Measurements from ENCODE around the gene TFIP11. TPM values are rescaled to one million over a fixed set of nuclear protein-coding genes. Genes with fewer than 3 reads are reported as not detected.
A peak's percentile ranks its signal among the peaks of the same experiment; 100 is the strongest.

The TFIP11 gene
- total RNA-seq, 4 donors from 2014 or later, result 6.1 to 32.5 (median 18.1) TPM

DNA sequence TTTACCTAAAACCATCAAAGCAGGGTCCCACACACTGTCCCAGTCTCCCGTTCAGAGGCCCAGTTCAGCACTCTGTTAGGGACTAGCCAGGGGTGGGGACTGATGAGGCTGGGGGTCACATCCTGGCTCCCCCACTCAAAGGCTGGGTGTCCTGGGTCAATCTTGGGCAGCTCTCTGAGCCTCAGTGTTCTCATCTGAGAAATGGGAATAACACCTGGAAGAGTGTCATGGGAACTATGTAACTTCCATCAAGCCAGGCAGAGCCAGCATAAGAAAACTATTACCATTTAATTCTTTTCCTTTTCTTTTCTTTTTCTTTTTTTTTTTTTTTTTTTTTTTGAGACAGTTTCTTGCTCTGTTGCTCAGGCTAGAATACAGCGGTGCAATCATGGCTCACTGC, 39.3 kb upstream of the TFIP11 start:
- H3K4me1 ChIP-seq, result no peaks in the 10 kb centered on the region
- DNase-seq, result no peak
- TF ChIP-seq, protein P1, sequence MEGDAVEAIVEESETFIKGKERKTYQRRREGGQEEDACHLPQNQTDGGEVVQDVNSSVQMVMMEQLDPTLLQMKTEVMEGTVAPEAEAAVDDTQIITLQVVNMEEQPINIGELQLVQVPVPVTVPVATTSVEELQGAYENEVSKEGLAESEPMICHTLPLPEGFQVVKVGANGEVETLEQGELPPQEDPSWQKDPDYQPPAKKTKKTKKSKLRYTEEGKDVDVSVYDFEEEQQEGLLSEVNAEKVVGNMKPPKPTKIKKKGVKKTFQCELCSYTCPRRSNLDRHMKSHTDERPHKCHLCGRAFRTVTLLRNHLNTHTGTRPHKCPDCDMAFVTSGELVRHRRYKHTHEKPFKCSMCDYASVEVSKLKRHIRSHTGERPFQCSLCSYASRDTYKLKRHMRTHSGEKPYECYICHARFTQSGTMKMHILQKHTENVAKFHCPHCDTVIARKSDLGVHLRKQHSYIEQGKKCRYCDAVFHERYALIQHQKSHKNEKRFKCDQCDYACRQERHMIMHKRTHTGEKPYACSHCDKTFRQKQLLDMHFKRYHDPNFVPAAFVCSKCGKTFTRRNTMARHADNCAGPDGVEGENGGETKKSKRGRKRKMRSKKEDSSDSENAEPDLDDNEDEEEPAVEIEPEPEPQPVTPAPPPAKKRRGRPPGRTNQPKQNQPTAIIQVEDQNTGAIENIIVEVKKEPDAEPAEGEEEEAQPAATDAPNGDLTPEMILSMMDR (IDR thresholded peaks at IDR 0.05), result no peak
- TF ChIP-seq POLR2A (IDR thresholded peaks at IDR 0.05), result no peak
- no peak overlapping the region for H3K27ac ChIP-seq
- H3K4me3 ChIP-seq, result no peak overlapping the region
- H3K27me3 ChIP-seq, result no peaks in the 10 kb centered on the region
- no peaks in the 10 kb centered on the region for H3K36me3 ChIP-seq
- no peaks in the 10 kb centered on the region for H3K9me3 ChIP-seq
- intact Hi-C loops (cut with DNase I; ENCODE audit: low total_unique reads), result no loop called here

DNA sequence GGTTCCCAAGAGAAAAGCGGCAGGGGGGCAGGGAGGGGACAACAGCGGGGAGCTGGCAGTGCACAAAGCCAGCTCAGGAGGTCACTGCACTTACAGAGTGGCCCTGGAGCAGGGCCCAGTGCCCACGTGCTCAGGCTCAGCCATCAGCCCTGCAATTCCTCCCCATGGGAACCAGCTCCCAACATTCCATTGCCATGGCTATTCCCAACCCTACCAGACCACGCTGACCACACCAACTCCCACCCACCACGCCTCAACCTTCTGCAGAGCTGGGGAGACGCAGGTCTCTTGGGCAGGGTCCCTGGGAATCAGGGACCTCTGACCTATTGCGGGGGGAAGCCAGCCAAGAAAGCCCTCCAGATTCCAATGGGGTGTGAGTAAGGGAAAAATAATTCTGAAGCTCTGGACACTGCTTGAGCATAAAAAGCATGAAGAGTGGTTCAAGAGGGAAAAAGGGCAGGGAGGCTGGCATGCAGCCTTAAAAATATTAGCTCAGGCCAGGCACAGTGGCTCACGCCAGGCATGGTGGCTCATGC, 38.3 kb upstream of the TFIP11 start:
- intact Hi-C loops (cut with DNase I; ENCODE audit: low total_unique reads), result no loop called here
- Histone ChIP-seq H3K9me3 (no peaks in the 10 kb centered on the region), H3K4me1 (no peaks in the 10 kb centered on the region), H3K27ac (no peak overlapping the region), H3K36me3 (no peaks in the 10 kb centered on the region), H3K27me3 (no peaks in the 10 kb centered on the region), H3K4me3 (no peak overlapping the region)
- TF ChIP-seq POLR2A (IDR thresholded peaks at IDR 0.05), result no peak
- TF ChIP-seq, protein P1 (IDR thresholded peaks at IDR 0.05), result no peak
- peak in 1 of 2 donors; percentile 19 for DNase-seq

DNA sequence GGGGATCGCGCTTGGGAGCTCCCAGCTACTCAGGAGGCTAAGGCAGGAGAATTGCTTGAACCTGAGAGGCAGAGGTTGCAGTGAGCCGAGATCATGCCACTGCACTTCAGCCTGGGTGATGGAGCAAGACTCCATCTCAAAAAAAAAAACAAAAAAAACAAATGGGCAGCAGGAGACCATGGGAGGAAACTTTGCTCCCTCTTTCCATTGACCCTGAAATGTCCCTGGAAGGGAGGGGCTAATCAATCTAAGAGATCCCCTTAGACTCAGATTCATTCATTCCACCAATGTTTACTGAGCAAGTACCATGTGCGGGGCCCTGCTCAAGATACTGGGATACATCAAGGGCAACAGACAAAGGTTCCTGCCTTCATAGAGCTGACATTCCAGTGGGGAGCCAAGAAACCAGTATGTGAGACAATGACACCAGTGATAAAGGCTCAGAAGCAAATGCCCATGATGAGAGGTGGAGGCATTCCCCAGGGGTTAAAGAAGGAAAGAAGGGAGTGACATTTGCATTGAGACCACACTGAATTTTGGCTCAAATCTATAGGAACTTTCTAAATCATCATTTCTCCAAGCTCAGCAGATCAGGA, 37.7 kb upstream of the TFIP11 start:
- H3K4me3 ChIP-seq, result no peak overlapping the region
- H3K36me3 ChIP-seq, result no peaks in the 10 kb centered on the region
- no peak overlapping the region for H3K27ac ChIP-seq
- H3K27me3 ChIP-seq, result no peaks in the 10 kb centered on the region
- no peaks in the 10 kb centered on the region for H3K4me1 ChIP-seq
- no peak for DNase-seq
- no peak for TF ChIP-seq POLR2A (IDR thresholded peaks at IDR 0.05)
- TF ChIP-seq, protein P1 (IDR thresholded peaks at IDR 0.05), result no peak
- intact Hi-C loops (cut with DNase I; ENCODE audit: low total_unique reads), result no loop called here
- no peaks in the 10 kb centered on the region for H3K9me3 ChIP-seq

DNA sequence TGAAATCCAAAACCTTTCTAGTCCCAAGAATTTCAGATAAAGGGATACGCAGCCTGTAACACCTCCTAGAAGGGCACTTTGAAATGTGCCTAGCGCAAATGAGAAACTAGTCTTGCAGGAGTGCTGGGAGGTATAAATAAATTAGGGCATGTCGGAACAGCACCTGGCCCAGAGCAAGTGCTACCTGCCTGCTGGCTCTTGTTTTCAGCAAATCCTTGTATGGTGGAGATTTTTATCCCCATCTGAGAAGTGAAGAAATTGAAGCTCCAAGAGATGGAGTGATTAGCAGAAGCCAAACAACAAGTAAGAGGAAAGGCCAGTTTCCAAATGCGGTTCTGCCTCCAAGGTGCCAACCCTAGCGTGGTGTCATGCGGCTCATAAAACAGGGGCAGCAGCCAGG, 36.7 kb upstream of the TFIP11 start:
- TF ChIP-seq, protein P1 (IDR thresholded peaks at IDR 0.05), result no peak
- no peak for TF ChIP-seq POLR2A (IDR thresholded peaks at IDR 0.05)
- intact Hi-C loops (cut with DNase I; ENCODE audit: low total_unique reads), result no loop called here
- H3K27ac ChIP-seq, result no peak overlapping the region
- H3K27me3 ChIP-seq, result no peaks in the 10 kb centered on the region
- no peaks in the 10 kb centered on the region for H3K4me1 ChIP-seq
- no peaks in the 10 kb centered on the region for H3K9me3 ChIP-seq
- H3K4me3 ChIP-seq, result no peak overlapping the region
- DNase-seq, result no peak
- H3K36me3 ChIP-seq, result no peaks in the 10 kb centered on the region

DNA sequence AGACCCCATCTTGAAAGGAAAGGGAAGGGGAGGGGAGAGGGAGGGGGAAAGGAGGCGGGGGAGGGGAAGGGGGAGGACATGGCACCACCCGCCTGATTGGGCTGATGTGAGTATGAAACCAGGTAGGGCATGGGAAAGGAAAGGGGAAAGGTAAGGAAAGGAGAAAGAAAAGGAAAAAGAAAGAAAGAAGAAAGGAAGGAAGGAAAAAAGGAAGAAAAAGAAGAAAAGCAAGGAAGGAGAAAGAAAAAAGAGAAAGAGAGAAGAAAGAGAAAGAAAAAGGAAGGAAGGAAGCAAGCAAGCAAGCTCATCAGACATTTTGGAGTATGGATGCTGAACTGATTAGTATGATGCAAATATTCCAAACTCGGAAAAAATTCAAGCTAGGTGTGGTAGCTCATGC, 36.0 kb upstream of the TFIP11 start:
- Histone ChIP-seq H3K36me3 (no peaks in the 10 kb centered on the region), H3K9me3 (no peaks in the 10 kb centered on the region), H3K4me1 (no peaks in the 10 kb centered on the region), H3K4me3 (no peak overlapping the region), H3K27ac (no peak overlapping the region), H3K27me3 (no peaks in the 10 kb centered on the region)
- DNase-seq, result no peak
- intact Hi-C loops (cut with DNase I; ENCODE audit: low total_unique reads), result no loop called here
- TF ChIP-seq POLR2A (IDR thresholded peaks at IDR 0.05), result no peak
- TF ChIP-seq, protein P1 (IDR thresholded peaks at IDR 0.05), result no peak
